GM12892 (cell line): ENCODE measurements around the gene HIVEP3.

Source experiments
- POLR2A ChIP-seq: IDR thresholded peaks from 2 replicates; pipeline ENCODE4 v1.6.1; 2011; ENCODE audit warnings: low read depth, low read length, control low read depth
- POLR2AphosphoS5 ChIP-seq: IDR thresholded peaks from 2 replicates; pipeline ENCODE4 v1.6.1; 2011; ENCODE audit warnings: low read depth, low read length, control low read depth
- TAF1 ChIP-seq: IDR thresholded peaks from 2 replicates; pipeline ENCODE4 v1.6.1; 2011; ENCODE audit warnings: low read depth, mild to moderate bottlenecking, control low read depth, low read length, borderline replicate concordance

DNA sequence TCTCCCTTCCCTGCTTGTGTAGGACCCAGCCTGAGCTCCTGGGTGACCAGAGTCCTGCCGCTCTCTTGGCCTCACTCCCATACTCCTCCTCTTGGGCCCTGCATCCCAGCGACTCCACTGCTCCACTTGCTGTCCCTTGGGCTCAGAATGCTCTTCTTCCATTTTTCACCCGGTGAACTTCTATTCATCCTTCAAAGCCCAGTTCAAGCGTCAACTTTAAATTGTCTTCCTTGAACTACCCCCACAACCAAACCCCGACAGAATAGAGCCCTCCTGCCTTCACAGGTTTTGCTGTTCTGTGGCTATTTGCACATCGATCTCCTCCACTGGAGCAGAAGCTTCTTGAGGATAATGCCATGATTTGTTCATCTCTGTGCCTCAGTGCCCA, 218.9 kb downstream of the HIVEP3 start:
- no peak for TF ChIP-seq TAF1
- TF ChIP-seq POLR2A = no peak
- no peak for TF ChIP-seq POLR2AphosphoS5
